ENCODE data around the gene TTC39B.

Gene TTC39B

GRCh38 chr9:15121630-15122029 is 185.4 kb downstream of the TTC39B start:
- TF ChIP-seq CTCF (IDR thresholded peaks at IDR 0.05) = no peak
- H3K27me3 ChIP-seq = no peaks in the 10 kb centered on the region

GRCh38 chr9:15116130-15116580 is 190.9 kb downstream of the TTC39B start:
- Histone ChIP-seq H3K27me3 (no peaks in the 10 kb centered on the region), H3K4me3 (ENCODE audit: low read depth in 1 of 2, low read length in 1 of 2) (no peak overlapping the region), H3K4me1 (ENCODE audit: control insufficient read depth in 1 of 2, insufficient read depth in 1 of 2, low read depth in 1 of 2, low read length in 1 of 2) (no peaks in the 10 kb centered on the region), H3K27ac (no peak overlapping the region), H3K9me3 (no peaks in the 10 kb centered on the region), H3K36me3 (no peaks in the 10 kb centered on the region)
- TF ChIP-seq CTCF (IDR thresholded peaks at IDR 0.05) = no peak

More at GRCh38 chr9:15121630-15122029, 185.4 kb downstream of the TTC39B start:
- Histone ChIP-seq H3K4me3 (ENCODE audit: low read depth in 1 of 2, low read length in 1 of 2) (no peak overlapping the region), H3K9me3 (no peaks in the 10 kb centered on the region), H3K4me1 (ENCODE audit: control insufficient read depth in 1 of 2, insufficient read depth in 1 of 2, low read depth in 1 of 2, low read length in 1 of 2) (no peaks in the 10 kb centered on the region), H3K27ac (no peak overlapping the region), H3K36me3 (no peaks in the 10 kb centered on the region)

GRCh38 chr9:15115702-15116101 is 191.3 kb downstream of the TTC39B start:
- Histone ChIP-seq H3K4me3 (ENCODE audit: low read depth in 1 of 2, low read length in 1 of 2) (no peak overlapping the region), H3K27me3 (no peaks in the 10 kb centered on the region), H3K36me3 (no peaks in the 10 kb centered on the region), H3K9me3 (no peaks in the 10 kb centered on the region), H3K4me1 (ENCODE audit: control insufficient read depth in 1 of 2, insufficient read depth in 1 of 2, low read depth in 1 of 2, low read length in 1 of 2) (no peaks in the 10 kb centered on the region), H3K27ac (no peak overlapping the region)
- no peak for TF ChIP-seq CTCF (IDR thresholded peaks at IDR 0.05)

GRCh38 chr9:15115041-15115440 is 192.0 kb downstream of the TTC39B start:
- no peaks in the 10 kb centered on the region for H3K9me3 ChIP-seq
- TF ChIP-seq CTCF (IDR thresholded peaks at IDR 0.05) = no peak

More at GRCh38 chr9:15115041-15115440, 192.0 kb downstream of the TTC39B start:
- Histone ChIP-seq H3K4me3 (ENCODE audit: low read depth in 1 of 2, low read length in 1 of 2) (no peak overlapping the region), H3K27me3 (no peaks in the 10 kb centered on the region), H3K36me3 (no peaks in the 10 kb centered on the region), H3K27ac (no peak overlapping the region), H3K4me1 (ENCODE audit: control insufficient read depth in 1 of 2, insufficient read depth in 1 of 2, low read depth in 1 of 2, low read length in 1 of 2) (no peaks in the 10 kb centered on the region)

All from neutrophil (primary cell).